ENCODE results near the gene RBM17. TPM values are rescaled to one million over a fixed set of nuclear protein-coding genes. Genes with fewer than 3 reads are reported as not detected.
"Not testable (repeated sequence)": the region's sequence is repeated elsewhere in the genome, so short reads cannot be mapped to it uniquely, and the experiment has no call there.

The RBM17 gene
- total RNA-seq, 4 donors from 2014 or later: 64.4 to 163 (median 146) TPM

GRCh38 chr10:6102128-6102527 lies 13.3 kb downstream of the RBM17 start:
- Histone ChIP-seq H3K4me3 (no peak overlapping the region), H3K27me3 (no peaks in the 10 kb centered on the region), H3K36me3 (no peaks in the 10 kb centered on the region), H3K4me1 (no peaks in the 10 kb centered on the region), H3K27ac (no peak overlapping the region), H3K9me3 (no peaks in the 10 kb centered on the region)
- intact Hi-C loops (cut with DNase I; ENCODE audit: low total_unique reads): no loop called here
- no peak for TF ChIP-seq CTCF (IDR thresholded peaks at IDR 0.05)
- no peak for TF ChIP-seq POLR2A (IDR thresholded peaks at IDR 0.05)
- DNase-seq: no peak

GRCh38 chr10:6103591-6103990 lies 14.8 kb downstream of the RBM17 start:
- Histone ChIP-seq H3K4me1 (no peaks in the 10 kb centered on the region), H3K27me3 (no peaks in the 10 kb centered on the region), H3K27ac (no peak overlapping the region), H3K9me3 (no peaks in the 10 kb centered on the region), H3K4me3 (no peak overlapping the region), H3K36me3 (no peaks in the 10 kb centered on the region)
- intact Hi-C loops (cut with DNase I; ENCODE audit: low total_unique reads): no loop called here
- DNase-seq: no peak
- TF ChIP-seq POLR2A (IDR thresholded peaks at IDR 0.05): no peak
- TF ChIP-seq CTCF (IDR thresholded peaks at IDR 0.05): no peak

GRCh38 chr10:6107616-6108015 lies 18.8 kb downstream of the RBM17 start:
- H3K36me3 ChIP-seq, H3K9me3 ChIP-seq, H3K4me3 ChIP-seq, H3K4me1 ChIP-seq, H3K27me3 ChIP-seq, H3K27ac ChIP-seq, DNase-seq: not testable (repeated sequence)
- intact Hi-C loops (cut with DNase I; ENCODE audit: low total_unique reads): loop anchor here (5.0 kb wide), 2 partner anchors 95 to 295 kb away; partner anchors contain the start of gene PFKFB3

- Histone ChIP-seq H3K9me3 (no peaks in the 10 kb centered on the region), H3K4me1 (no peaks in the 10 kb centered on the region), H3K27me3 (no peaks in the 10 kb centered on the region), H3K4me3 (no peak overlapping the region), H3K27ac (no peak overlapping the region), H3K36me3 (no peaks in the 10 kb centered on the region)
- DNase-seq: no peak
- TF ChIP-seq POLR2A (IDR thresholded peaks at IDR 0.05) (no peak), CTCF (IDR thresholded peaks at IDR 0.05) (no peak)
- intact Hi-C loops (cut with DNase I; ENCODE audit: low total_unique reads): loop anchor here (5.0 kb wide), 2 partner anchors 94 to 294 kb away; partner anchors contain the start of gene PFKFB3
These were observed 19.2 kb downstream of the RBM17 start for GRCh38 chr10:6108072-6108471.

GRCh38 chr10:6108631-6109443 lies 20.0 kb downstream of the RBM17 start:
- Histone ChIP-seq H3K27ac (no peak overlapping the region), H3K4me1 (no peaks in the 10 kb centered on the region), H3K4me3 (no peak overlapping the region), H3K27me3 (no peaks in the 10 kb centered on the region), H3K9me3 (no peaks in the 10 kb centered on the region), H3K36me3 (no peaks in the 10 kb centered on the region)
- DNase-seq: no peak
- intact Hi-C loops (cut with DNase I; ENCODE audit: low total_unique reads): loop anchor here (5.0 kb wide), 2 partner anchors 93 to 293 kb away; partner anchors contain the start of gene PFKFB3
- TF ChIP-seq POLR2A (IDR thresholded peaks at IDR 0.05) (no peak), CTCF (IDR thresholded peaks at IDR 0.05) (peak; percentile 69 to 77 (median 74))
